Midbrain (tissue), 1 donor: ENCODE measurements around the gene LHX3.

Experiments used
- DNase-seq: peaks from one replicate; lab custom pipeline; 2025; lab: John Stamatoyannopoulos, UW

LHX3 gene

DNA sequence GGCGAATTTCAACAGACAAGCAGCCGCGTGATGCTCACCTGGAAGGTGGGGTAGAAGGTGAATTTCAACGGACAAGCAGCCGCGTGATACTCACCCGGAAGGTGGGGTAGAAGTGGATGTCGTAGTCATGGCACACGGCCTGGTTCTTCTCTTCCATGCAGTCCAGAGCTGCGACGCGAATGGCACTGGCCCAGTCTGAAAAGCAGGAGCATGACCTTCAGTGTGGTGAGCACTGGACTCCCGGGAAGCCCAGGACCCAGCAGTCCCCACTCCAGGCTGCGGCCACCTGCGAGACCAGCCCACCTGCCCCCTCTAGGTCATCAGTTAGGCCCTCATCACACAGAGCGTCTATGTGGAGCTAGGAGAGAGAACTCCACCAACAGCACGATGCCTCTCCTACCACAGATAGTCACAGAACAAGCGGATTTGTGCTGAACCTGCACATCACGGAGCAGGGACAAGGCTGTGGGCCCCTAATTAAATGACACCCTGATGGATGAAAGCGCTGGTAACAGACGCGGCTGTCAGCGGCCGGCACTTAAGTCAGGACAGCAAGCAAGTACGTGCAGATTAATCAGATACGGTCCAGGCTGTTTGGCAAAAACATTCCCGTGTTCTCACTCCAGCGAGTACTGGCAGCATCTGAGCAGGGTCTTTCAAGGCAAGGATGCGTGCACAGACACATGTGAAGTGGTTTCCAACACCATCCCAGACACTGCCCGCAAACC, 21.9 kb upstream of the LHX3 start:
- DNase-seq, result no peak

GRCh38 chr9:136225748-136226679, 21.1 kb upstream of the LHX3 start:
- DNase-seq, result no peak

DNA sequence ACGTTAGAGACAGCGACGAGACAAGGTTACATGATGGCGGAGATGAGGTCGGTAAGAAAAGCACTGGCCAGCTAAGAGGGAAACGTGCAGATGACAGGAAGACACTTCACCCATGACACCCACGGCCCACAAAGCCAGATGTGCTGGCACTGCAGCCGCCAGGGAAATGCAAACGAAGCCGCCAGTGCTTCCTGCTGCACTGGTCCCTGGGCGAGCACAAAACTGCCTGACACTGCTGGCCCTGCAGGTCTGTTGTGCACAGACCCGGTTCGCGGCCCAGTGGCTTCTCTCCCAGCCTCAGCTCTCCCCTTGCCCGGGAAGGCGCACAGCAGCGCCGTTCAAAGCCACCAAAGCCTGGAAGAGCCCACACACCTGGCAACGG, 20.4 kb upstream of the LHX3 start:
- no peak for DNase-seq

DNA sequence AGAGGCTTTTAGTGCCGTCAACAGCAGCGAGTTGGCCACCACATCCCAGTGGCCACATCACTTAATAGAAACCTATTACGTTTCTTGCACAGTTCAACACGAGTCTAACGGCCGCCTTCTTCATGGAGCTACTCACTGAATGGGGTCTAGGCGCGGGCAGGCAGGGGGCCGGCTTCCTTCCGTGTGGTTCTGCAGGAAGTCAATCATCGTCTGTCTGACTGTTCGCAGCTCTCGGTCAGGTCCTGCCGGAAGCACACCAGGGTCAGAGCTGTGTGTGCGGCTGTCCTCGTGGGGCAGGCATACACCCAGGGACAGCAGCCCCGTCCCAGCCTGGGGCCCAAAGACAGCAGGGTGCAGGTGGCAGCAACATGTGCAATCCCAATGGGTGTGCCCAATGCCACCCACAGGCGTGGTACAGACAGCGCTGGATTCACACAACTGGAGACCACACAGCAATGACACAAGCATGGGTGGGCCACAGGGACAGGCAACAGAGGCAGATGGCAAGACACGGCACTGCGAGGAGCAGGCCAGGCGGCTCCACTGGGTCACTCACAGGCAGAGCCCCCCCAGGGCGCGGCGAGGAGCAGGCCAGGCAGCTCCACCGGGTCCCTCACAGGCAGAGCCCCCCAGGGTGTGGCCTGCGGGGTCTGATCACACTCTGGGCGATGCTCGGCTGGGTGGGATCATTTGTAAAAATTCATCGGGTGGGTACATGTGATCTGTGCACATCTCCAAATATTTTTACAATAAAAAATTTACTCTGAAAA, 19.1 kb upstream of the LHX3 start:
- DNase-seq, result no peak

DNA sequence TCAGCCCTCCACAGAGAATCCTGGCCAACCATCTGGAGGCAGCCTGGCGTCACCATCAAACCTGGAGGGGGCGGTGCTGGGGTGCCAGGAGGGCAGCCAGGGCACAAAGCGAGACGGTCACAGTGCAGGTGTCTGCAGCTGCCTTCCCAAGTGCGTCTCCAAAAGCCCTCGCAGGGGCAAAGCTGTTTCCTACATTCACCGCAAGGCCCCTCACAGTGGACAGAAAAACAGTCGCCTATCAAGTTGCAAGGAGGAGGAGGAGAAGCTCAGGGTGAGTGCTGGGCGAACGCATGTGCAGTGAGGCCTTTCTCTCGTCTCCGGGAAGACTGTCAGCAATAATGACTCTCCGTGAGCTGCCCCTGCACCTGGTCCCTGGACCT, 18.0 kb upstream of the LHX3 start:
- DNase-seq, result no peak

- no peak for DNase-seq
These were observed 17.4 kb upstream of the LHX3 start for GRCh38 chr9:136222166-136222905.

DNA sequence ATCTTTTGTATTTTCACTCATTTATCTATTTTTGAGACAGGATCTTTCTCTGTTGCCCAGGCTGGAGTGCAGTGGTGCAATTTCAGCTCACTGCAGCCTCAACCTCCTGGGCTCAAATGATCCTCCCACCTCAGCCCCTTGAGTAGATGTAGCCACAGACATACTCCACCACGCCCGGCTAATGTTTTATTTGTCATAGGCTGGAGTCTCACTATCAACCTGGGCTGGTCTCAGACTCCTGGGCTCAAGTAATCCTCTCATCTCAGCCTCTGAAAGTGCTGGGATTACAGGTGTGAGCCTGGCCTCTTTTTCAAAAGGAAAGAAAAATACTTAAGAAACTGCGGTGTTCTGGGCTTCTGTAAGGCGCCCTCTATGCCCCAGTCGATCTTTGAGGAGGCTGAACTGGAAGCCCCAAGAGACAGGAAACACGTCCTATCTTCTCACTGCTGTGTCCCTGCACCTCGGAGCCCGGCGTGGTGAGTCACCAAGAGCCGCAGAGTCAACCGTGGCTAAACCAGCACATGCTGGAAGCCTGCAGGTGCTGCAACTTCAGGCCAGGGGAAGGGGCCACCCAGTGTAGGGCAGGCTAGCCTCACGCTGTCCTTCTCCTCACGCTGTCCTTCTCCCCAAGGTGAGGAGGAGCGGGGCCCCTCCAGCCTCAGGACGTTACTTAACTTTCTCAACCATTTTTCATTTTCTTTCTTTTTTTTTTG, 15.2 kb upstream of the LHX3 start:
- DNase-seq, result no peak

DNA sequence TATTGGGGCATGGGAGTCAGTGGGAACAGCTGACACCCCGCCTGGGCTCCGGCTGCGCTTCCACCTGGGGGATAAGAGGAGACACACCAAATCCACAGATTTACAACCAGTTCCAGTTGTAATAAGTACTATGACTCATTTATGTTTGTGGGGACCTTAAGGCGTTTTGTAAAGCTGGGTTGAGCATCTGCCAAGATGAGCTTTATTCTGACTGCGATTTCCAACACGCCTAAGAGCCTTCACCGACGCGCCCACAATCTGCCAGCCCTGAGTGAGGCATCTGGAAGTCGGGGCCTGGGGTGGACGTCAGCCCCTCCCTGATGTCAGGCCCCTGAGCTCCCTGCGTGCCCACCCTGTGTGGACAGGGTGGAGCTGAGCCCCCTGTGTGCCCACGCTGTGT, 14.3 kb upstream of the LHX3 start:
- no peak for DNase-seq

DNA sequence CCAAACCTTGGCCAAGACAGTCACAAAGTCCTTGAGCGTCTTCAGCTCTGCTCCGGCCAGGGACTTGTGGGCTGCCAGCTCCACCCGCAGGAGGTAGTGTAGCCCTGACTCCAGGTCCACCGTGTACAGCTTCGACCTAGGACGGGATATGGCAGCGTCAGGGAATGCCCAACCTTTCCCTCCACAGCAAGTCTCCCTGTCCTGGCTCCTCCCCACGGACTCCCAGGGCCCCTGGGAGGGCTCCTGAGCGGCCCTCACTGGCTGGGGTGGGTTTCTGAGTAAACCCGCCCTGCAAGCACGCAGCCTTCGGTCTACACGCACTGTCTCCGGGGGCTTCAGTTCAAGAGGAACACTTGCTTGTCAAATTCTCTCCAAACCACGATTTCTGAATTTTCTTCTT, 13.7 kb upstream of the LHX3 start:
- no peak for DNase-seq

GRCh38 chr9:136218271-136218670, 13.3 kb upstream of the LHX3 start:
- no peak for DNase-seq

GRCh38 chr9:136216541-136217244, 11.8 kb upstream of the LHX3 start:
- DNase-seq, result no peak

GRCh38 chr9:136213733-136214132, 8.8 kb upstream of the LHX3 start:
- DNase-seq, result no peak

DNA sequence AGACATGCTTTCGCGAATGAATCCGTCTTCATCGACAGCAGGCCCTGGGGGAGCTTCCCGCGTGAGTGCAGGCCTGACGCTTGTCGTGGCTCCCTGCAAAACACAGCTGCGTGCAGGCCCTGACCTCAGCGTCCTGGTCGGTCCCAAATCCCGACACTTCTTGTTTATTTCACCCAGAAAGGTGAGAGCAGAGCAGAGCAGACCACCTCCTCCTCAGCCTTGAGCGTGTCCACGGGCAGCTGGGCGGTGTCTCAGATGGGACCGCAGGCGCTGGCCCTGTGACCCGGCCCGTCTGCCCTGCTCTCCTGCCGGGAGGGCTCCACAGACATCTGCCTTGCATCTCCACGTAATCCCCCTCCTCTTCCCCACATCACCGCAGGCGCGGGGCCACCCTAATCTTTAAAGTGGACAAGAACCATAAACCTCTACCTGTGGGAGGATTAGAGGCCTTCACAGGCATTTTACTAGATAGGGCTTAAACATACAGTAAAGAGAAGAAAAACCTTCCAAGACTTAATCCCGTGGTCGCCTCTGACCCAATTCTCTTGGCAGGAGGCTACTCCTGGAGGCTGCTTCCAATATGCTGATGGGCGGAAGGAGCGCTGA, 7.5 kb upstream of the LHX3 start:
- DNase-seq, result no peak

DNA sequence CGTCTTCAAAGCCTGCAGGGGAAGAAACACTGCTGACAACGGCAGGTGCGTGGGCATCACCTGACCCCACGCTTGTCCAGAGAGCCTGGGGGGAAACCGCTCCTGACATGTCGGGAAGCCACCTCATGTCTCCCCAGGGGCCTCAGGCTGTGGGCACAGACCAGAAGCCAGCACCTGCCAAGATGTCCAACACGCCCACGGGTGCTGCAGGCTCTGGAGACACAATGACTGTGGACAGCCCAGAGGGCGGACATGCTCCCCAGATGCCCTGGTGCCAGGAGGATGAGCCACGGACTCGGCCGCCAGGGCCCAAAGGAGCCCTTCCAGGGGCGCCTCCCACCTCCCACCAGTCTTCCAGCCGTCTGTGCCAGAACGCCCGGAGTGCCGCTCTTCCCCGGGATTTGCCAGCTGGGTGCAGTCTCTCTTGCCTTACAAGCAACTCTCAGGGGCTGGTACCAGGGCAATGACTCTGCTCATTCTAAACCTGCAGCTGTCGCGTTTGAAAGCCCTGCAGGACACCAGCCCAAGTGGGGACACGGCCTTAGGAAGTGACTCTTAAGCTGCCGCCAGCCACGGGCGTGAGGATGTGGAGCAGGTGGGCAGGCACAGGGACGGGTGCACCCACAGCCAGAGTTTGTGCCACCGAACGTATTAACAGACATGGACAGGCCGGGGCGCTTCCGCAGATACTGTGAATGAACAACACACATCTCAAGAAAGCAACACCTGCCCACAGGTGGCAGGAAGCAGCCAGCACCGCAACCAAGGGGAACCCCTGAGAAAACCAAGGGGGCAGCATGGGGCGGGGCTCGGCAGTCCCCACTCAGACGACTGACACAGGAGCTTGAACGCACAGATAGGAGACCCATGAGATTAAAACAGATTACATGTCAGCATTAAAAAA, 6.8 kb upstream of the LHX3 start:
- no peak for DNase-seq

GRCh38 chr9:136211006-136211405, 6.1 kb upstream of the LHX3 start:
- no peak for DNase-seq

DNA sequence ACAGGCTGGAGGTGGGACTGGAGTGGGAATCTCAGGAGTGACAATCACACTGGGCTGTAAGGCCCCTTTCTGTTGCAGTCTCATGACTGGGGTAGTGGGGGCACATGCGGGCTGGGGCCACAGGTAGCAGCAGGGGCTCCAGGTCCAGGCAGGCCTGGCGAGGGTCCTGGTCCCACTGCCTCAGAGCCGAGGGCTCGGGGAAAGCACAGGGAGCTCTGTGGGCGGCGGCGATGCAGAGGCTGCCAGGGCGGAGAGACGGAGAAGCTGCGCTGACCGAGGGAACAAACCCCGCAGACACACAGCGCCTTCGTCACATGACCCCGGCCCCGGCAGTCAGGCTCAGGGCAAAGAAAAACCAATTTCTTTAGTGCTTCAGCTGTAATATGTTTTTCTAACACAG, 5.3 kb upstream of the LHX3 start:
- no peak for DNase-seq

DNA sequence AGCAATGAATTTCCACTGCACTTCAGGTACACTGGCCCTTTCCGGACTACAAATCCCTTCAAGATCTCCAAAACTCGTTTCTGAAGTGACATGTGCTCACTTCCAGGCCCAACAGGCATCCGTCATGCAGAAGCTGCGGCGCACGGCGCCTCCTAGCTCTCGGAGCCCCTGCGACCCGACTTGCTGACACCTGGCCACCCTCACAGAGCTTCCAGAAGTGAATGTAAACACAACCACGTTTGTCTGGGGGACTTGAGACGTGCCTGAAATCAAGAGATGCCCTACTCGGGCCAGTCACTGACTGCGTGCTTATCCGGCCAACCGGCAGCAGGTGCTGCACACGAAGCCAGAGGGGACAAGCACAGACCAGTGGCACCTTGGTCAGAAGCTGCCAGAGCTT, 4.9 kb upstream of the LHX3 start:
- DNase-seq, result no peak

GRCh38 chr9:136209232-136209631, 4.3 kb upstream of the LHX3 start:
- DNase-seq, result no peak

DNA sequence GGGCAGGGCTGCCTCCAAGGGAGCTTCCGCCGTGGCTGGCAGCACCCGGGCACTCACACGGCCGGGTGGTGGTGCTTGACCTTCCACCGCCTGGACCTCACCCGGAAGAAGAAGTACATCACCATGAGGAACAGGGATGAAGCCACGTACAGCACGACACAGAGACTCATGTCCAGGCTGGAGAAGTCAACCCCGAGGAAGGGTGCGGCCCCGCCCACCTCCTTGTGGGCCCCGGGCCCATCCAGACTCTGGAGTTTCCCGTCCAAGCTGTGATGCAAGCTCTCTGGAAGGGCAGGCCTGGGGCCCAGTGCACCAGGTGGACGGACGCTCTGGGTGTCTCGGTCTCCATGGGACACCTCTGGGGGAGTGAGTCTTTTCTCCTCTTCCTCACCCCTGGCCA, 3.7 kb upstream of the LHX3 start:
- no peak for DNase-seq
